ENCODE results near the gene LARP6.

Gene LARP6

GRCh38 chr15:70853318-70853972 is 512 bp downstream of the LARP6 start:
- peak; percentile 50 for DNase-seq (ENCODE audit: insufficient read length, low spot score)
- no peak for FAIRE-seq
- no peak for TF ChIP-seq POLR2A (IDR thresholded peaks at IDR 0.05; ENCODE audit: low read depth, low read length)

DNA sequence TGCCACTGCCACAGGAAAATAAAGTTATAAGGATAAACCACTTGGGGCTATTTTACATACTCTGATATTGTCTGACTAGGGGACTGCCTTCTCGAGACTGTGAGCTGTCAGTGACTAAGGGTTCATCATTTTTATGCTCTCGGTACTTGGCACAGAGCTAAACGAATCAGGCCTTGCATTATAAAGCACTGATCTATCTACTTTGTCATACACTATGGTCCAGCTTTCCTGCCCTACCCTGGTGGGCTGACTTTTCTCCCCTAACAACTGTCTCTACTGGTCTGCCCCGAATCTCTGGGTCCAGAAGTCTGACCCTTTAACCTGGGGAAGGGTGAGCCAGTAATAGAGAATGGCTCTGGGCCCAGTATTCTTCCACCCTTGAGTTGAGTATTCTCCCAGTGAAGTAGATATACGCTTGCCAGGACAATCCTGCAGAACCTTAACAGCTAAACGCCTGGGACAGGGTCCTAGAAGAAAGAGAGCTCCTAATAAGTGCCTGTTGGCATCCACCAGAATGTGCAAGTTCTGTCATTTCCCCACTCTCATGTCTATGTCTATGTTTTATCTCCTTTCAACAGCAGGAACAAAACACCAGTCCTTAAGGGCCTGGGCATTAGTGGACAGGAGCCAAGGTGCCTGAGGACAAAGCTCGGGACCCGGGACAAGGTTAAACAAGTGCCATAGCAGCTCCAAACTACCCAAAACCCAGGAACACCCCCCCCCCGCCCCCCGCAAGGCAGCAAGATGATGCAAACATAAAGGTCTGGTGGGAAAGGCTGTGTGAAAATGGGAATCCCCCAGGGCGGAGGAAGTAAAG is 1.2 kb downstream of the LARP6 start:
- DNase-seq (ENCODE audit: insufficient read length, low spot score) (peak; percentile 58), FAIRE-seq (no peak)
- no peak for TF ChIP-seq POLR2A (IDR thresholded peaks at IDR 0.05; ENCODE audit: low read depth, low read length)

DNA sequence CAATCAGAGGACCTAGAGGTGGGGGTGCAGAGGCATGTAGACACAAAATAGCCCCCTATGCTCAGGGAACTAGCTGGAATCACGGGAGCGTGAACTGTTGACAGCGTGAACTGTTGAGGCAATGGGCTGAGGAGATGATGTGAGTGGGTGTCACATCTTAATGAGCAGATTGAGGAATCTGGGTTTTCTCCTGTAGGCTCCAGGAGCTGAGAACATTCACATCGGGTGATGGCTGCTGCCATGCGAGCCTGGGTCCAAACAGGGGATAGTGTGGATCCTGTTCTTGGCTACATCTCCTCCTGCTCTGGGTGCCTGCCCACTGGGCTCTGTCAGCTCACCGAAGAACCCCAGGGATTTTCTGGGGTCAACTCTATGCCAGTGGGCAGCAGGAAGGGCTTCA is 2.1 kb downstream of the LARP6 start:
- no peak for FAIRE-seq
- no peak for TF ChIP-seq POLR2A (IDR thresholded peaks at IDR 0.05; ENCODE audit: low read depth, low read length)
- no peak for DNase-seq (ENCODE audit: insufficient read length, low spot score)

- DNase-seq (ENCODE audit: insufficient read length, low spot score): no peak
- no peak for FAIRE-seq
- TF ChIP-seq POLR2A (IDR thresholded peaks at IDR 0.05; ENCODE audit: low read depth, low read length): no peak
These were observed 8.2 kb downstream of the LARP6 start for GRCh38 chr15:70845602-70846360.

DNA sequence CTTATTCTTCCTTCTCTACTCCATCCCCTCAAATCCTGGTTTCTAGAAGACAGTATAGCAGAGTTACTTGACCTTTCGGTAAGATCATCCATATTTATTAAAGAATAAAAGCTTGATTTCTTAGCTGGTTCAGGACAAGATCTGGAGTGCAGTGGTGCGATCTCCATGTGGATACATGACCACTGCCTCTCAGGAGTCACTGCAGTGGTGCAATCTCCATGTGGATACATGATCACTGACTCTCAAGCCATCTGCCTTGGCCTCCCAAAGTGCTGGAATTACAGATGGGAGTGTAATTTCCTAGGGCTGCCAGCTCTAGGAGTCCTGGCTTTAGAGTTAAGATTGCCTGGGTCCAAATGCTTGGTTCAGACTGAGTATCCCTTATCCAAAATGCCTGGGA is 16.5 kb downstream of the LARP6 start:
- no peak for TF ChIP-seq POLR2A (IDR thresholded peaks at IDR 0.05; ENCODE audit: low read depth, low read length)
- FAIRE-seq (no peak), DNase-seq (ENCODE audit: insufficient read length, low spot score) (no peak)

DNA sequence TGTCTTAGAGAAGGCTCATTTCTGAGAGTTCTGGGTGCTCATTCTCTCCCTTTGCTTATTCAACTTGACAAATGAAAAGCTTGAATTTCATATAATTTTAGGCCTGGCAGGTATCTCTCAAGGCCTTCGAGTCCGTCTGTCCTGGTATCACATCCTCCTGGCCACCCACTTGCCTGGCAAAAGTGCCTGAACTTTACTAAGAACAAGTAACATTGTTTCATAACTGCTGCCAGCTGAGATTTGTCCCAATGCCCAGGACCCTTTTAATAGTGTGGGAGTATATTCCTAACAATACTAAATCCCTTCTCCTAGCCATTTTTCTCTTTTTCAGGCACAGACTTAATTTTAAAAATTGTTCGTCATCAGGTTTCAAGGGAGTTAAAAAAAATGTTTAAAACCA is 18.1 kb downstream of the LARP6 start:
- TF ChIP-seq POLR2A (IDR thresholded peaks at IDR 0.05; ENCODE audit: low read depth, low read length): no peak
- no peak for FAIRE-seq
- DNase-seq (ENCODE audit: insufficient read length, low spot score): no peak

- DNase-seq (ENCODE audit: insufficient read length, low spot score) (no peak), FAIRE-seq (no peak)
- TF ChIP-seq POLR2A (IDR thresholded peaks at IDR 0.05; ENCODE audit: low read depth, low read length): no peak
These were observed 18.5 kb downstream of the LARP6 start for GRCh38 chr15:70835415-70835814.

DNA sequence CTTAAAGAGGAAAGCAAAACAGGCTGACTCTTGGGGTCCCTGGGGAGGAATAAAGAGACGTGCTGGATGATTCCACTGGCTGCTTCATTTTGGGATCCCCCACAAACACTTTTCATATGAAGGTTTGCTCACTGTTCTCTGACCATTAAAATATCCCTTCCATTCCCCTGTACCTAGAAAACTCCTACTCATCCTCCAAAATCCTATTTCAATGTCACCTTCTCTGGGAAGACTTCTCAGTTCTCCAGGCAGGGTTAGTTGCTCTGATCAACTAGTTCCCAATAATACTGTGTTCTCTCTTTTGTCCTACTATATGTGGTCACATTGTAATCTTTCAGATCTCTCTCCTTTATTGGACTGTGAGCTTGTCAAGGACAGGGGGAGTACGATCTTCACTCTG is 19.0 kb downstream of the LARP6 start:
- FAIRE-seq: no peak
- no peak for DNase-seq (ENCODE audit: insufficient read length, low spot score)
- no peak for TF ChIP-seq POLR2A (IDR thresholded peaks at IDR 0.05; ENCODE audit: low read depth, low read length)

GRCh38 chr15:70833861-70834765 is 19.8 kb downstream of the LARP6 start:
- FAIRE-seq: no peak
- TF ChIP-seq POLR2A (IDR thresholded peaks at IDR 0.05; ENCODE audit: low read depth, low read length): no peak
- peak; percentile 33 for DNase-seq (ENCODE audit: insufficient read length, low spot score)

- DNase-seq (ENCODE audit: insufficient read length, low spot score) (no peak), FAIRE-seq (no peak)
- TF ChIP-seq POLR2A (IDR thresholded peaks at IDR 0.05; ENCODE audit: low read depth, low read length): no peak
These were observed 20.5 kb downstream of the LARP6 start for GRCh38 chr15:70833422-70833821.

- no peak for DNase-seq (ENCODE audit: insufficient read length, low spot score)
- no peak for FAIRE-seq
- TF ChIP-seq POLR2A (IDR thresholded peaks at IDR 0.05; ENCODE audit: low read depth, low read length): no peak
These were observed 21.8 kb downstream of the LARP6 start for GRCh38 chr15:70832176-70832575.

- TF ChIP-seq POLR2A (IDR thresholded peaks at IDR 0.05; ENCODE audit: low read depth, low read length): no peak
- FAIRE-seq (no peak), DNase-seq (ENCODE audit: insufficient read length, low spot score) (no peak)
These were observed 22.7 kb downstream of the LARP6 start for GRCh38 chr15:70831094-70831911.

- FAIRE-seq (no peak), DNase-seq (ENCODE audit: insufficient read length, low spot score) (no peak)
- TF ChIP-seq POLR2A (IDR thresholded peaks at IDR 0.05; ENCODE audit: low read depth, low read length): no peak
These were observed 23.3 kb downstream of the LARP6 start for GRCh38 chr15:70830615-70831014.

Data from H54 (cell line).